GM04503 (cell line): ENCODE measurements around the gene ITIH1.
"Not testable (repeated sequence)": the region's sequence is repeated elsewhere in the genome, so short reads cannot be mapped to it uniquely, and the experiment has no call there.

Experiments used
- DNase-seq: peaks from one replicate; pipeline ENCODE4 v3.0.0-alpha.2; 2012; ENCODE audit warnings: low read depth

ITIH1 gene, protein sequence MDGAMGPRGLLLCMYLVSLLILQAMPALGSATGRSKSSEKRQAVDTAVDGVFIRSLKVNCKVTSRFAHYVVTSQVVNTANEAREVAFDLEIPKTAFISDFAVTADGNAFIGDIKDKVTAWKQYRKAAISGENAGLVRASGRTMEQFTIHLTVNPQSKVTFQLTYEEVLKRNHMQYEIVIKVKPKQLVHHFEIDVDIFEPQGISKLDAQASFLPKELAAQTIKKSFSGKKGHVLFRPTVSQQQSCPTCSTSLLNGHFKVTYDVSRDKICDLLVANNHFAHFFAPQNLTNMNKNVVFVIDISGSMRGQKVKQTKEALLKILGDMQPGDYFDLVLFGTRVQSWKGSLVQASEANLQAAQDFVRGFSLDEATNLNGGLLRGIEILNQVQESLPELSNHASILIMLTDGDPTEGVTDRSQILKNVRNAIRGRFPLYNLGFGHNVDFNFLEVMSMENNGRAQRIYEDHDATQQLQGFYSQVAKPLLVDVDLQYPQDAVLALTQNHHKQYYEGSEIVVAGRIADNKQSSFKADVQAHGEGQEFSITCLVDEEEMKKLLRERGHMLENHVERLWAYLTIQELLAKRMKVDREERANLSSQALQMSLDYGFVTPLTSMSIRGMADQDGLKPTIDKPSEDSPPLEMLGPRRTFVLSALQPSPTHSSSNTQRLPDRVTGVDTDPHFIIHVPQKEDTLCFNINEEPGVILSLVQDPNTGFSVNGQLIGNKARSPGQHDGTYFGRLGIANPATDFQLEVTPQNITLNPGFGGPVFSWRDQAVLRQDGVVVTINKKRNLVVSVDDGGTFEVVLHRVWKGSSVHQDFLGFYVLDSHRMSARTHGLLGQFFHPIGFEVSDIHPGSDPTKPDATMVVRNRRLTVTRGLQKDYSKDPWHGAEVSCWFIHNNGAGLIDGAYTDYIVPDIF

DNA sequence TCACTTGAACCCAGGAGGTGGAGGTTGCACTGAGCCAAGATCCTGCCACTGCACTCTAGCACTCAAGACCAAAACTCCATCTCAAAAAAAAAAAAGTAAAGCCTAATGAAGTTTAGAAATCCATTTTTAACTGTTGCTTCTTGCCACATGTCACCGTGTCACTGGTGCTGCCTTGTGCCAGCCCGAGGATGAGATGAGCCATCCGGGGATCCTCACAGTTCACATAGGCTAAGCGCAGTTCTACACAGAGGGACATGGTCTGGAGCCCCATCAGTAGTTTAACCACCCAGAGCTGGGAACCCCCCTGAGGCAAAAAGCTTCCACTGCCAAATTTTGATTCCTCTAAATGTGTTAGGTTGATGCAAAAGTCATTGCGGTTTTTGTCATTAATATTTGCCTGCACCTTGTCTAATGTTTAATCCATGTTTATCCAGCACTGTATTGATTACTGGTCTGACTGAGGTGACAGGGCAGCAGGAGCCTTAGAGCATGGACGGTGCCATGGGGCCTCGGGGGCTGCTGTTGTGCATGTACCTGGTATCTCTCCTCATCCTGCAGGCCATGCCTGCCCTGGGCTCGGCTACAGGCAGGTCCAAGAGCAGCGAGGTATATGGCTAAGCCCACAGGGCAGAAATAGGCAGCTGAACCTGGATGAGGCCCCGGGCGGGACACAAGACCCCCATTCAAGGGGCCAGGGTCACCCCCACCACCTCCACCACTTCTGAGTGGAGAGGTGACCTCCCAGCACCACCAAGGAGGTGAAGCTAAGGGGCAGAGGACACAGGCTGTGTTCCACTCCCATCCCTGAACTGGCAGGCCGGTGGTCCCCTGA lies at the start of gene ITIH1:
ITIH1 (plus strand) TSS at position 473 of the 832 bp plus-strand sequence; CDS start at position 490, 17 bp downstream.
- no peak for DNase-seq

DNA sequence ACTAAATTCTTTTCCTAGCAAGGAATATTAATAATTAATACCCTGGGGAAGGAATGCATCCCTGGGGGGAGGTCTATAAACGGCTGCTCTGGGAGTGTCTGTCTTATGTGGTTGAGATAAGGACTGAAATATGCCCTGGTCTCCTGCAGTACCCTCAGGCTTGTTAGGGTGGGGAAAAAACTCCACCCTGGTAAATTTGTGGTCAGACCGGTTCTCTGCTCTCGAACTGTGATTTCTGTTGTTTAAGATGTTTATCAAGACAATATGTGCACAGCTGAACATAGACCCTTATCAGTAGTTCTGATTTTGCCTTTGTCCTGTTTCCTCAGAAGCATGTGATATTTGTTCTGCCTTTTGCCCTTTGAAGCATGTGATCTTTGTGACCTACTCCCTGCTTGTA lies 48.6 kb upstream of the ITIH1 start:
- DNase-seq, result not testable (repeated sequence)

DNA sequence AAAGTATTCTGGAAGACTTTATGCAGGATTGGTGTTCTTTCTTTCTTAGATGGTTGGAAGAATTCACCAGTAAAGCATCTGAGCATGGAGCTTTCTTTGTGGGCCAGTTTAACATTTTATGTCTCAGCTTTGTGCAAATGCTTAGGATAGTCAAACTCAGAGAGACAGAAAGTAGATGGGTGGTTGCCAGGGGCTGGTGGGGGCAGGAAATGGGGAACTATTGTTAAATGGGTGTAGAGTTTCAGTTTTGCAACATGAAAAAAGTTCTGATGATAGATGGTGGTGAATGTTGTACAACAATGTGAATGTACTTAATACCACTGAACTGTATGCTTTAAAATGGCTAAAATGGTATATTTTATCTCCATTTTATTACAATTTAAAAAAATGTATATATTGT lies 46.7 kb upstream of the ITIH1 start:
- no peak for DNase-seq

DNA sequence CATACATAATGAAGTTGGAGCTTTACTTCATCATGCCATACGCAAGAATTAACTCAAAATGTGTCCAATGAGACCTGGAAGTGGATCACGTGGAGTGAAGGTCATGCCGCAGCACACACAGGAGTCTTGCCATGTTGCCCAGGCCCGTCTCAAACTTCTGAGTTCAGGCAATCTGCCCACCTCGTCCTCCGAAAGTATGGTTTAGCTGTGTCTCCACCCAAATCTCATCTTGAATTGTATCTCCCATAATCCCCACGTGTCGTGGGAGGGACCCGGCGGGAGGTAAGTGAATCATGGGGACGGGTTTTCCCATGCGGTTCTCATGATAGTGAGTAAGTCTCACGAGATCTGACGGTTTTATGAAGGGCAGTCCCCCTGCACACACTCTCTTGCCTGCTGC lies 45.8 kb upstream of the ITIH1 start:
- DNase-seq, result no peak

DNA sequence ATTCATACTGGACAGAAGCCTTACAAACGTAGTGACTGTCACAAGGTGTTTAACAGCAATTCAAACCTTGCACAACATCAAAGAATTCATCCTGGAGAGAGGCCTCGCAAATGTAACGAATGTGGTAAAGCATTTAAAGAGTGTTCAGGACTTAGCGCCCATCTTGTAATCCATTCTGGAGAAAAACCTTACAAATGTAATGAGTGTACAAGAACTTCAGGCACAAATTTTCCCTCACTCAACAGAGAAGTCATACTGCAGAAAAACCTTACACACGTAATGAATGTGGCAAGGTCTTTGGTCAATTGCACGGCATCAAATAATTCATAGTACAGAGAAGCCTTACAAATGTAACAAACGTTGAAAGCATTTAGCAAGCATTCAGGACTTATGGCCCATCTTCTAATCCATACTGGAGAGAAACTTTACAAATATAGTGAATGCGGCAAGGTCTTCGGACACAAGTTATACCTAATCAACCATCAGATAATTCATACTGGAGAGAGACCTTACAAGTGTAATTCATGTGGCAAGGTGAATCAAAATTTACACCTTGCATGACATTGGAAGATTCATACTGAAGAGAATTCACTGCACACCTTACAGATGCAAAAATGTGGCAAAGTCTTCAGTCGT lies 44.0 kb upstream of the ITIH1 start:
- no peak for DNase-seq

DNA sequence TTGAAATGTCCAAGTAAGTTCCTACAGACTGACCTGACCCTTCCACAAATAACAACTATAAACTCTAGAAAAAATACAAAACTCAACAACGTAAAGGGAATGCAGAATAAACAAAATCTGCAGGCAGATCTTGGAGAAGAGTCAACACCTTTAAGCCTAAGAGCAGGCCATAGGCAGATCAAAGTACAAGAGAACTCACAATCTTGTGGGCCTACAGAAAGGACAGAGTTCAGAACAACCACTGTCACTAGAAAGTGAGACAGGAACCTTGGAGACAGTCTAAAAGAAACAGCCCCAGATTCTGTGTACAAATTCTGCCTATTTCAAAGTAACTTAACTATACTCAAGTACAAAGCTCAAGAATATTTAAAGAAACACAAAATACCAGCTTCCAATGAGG lies 37.7 kb upstream of the ITIH1 start:
- DNase-seq, result no peak

DNA sequence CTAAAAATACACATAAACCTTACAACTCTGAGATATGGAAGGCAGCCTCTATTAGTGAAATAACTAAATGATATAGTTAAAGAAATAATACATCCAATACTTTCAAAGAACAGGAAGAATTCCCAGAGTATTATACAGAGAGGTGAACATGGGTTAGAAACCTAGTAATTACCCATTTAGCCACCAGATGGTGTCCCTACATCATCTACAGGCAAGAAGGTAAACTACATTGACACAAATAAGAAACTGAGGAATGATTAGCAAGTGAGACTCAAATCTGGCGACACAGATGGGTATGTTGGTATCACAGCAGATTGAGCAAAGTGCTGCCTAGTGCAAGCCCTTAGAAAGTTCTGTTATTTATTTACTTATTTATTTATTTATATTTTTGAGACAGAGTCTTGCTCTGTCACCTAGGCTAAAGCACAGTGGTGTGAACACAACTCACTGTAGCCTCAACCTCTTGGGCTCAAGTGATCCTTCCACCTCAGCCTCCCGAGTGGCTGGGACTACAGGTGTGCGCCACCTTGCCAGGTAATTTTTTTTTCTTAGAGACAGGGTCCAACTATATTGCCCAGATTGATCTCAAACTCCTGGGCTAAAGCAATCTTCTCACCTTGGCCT lies 34.9 kb upstream of the ITIH1 start:
- DNase-seq, result no peak

DNA sequence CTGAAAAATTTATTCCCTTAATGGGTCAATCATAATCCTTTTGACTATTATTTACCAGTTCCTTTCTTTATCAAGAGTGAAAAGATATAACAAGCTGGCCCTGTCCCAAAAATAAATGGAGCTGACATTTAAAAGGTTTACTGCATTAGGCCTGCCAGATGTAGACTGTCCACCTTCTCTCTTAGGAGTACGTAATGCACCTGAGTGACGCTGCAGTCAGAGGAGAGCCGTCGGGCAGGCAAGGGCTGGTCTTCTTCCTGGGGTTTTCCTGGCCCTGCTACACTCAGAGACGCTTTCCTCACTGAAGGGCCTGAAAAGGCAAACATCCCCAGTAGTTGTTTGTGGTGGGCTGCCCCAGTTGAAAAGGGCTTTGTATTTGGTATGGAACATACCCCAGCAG lies 34.2 kb upstream of the ITIH1 start:
- no peak for DNase-seq

DNA sequence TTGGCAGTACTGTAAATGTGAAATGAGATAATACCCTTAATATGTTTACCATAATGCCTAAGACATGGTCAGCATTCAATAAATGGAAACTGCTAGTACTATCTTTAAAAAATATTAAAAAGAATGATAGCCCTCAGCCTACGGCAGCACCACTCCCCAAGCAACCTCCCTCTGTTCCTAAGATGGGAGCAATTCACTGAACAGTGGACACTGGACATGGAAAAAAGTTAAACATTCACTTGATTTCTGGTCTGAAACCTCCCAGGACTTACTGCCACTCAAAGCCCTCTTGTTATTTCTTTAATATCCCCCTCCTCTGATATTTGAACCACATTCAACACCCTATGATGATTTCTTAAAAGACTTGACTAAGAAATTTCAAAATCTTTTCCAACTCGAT lies 33.7 kb upstream of the ITIH1 start:
- DNase-seq, result no peak

DNA sequence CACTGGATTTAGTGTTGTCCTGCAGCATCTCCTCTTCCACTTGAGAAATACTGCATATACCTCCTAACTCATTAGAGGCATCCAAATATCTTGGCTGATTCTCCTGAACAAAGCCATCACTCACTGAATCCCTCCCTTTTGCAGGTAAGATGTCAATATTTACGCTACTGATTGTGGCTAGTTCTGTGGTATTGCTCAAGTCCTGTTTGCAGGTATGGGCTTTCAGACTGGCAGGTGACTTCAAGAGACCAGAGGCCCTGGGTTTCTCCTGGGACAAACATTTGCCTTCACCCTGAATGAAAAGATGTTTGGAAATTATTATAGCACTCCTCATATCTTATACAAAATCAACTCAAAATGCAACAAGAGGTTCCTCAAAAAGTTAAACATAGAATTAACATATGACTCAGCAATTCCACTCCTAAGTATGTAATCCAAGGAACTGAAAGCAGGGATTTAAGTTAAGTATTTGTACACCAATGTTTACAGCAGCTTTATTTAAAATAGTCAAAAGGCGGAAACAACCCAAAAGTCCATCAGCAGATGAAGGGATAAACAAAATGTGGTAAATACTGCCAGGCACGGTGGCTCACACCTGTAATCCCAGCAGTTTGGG lies 25.2 kb upstream of the ITIH1 start:
- no peak for DNase-seq

DNA sequence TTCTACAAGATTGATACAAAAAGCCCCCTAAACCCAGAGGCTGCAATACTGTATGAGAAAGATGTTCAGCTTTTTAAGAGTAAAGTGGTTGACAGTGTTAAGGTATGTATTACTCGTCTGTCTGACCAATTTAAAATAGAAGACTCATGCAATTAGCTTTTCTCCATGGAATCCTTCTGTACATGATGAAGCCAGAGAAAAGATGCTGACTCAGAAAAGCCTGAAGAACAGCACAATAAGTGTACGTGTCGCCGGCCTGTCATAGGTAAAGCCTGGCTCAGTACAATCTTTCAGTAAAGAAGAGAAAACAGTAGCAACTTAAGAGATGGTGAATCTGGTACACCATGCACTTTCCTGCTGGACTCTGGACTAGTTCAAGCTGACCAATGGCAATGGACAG lies 23.0 kb upstream of the ITIH1 start:
- DNase-seq, result no peak

DNA sequence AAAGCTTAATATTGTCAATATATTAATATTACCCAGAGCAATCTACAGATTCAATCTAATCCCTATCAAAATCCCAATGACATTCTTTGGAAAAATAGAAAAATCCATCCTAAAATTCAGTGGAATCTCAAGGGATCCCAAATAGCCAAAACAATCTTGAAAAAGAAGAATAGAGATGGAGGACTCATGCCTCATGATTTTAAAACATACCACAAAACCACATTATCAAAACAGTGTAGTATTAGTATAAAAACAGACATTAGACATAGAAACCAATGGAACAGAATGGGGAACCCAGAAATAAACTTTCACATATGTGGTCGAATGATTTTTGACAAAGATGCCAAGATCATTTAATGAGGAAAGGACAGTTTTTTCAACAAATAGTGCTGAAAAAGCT lies 21.3 kb upstream of the ITIH1 start:
- DNase-seq, result no peak

DNA sequence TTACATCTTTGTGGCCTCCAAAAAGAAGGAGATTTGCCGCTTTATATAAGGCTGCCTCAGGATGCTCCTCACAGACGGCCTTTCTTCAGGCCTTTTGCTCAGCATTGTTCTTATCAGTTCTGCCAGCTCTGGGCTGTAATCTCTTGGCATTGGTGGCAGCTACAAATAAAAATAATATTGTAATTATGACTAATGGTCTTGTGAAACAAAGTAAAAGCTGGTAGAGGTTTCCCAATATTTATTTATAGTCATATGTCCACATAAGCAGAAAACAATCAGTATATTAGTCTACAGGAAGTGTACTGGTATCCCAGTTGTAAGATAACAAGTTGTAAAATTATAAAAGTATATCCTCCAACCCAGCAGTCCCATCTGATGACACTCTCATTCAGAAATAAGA lies 13.9 kb upstream of the ITIH1 start:
- no peak for DNase-seq

DNA sequence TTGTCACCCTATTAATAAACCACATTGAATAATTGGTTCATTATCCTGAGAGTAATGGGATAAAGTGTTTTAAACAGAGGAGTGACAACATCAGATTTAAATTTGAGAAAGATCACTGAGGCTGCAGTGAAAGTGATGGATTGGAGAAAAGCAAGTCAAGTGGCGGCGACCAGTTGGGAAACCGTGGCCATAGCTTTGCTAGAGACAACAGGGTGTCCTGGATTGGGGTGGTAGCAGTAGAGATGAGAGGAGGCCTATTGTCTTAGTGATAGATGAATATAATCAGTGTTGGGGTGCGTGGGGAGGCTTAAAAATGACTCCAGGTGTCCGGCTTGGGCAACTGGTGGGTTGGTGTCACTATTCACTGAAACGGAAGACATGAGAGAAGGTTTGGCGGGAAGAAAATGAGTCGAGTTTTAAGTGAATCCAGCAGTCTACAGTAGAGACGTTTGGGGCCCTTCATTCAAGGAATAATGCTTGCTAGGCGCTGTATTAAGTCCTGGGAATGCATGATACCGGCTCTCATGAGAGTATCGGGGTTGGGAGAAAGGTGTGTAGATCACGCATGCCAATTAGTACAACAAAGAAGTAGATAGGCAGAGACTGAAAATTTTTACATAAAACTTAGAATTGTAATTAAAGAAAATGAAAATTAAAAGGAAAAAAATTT lies 7.5 kb upstream of the ITIH1 start:
- DNase-seq, result no peak

DNA sequence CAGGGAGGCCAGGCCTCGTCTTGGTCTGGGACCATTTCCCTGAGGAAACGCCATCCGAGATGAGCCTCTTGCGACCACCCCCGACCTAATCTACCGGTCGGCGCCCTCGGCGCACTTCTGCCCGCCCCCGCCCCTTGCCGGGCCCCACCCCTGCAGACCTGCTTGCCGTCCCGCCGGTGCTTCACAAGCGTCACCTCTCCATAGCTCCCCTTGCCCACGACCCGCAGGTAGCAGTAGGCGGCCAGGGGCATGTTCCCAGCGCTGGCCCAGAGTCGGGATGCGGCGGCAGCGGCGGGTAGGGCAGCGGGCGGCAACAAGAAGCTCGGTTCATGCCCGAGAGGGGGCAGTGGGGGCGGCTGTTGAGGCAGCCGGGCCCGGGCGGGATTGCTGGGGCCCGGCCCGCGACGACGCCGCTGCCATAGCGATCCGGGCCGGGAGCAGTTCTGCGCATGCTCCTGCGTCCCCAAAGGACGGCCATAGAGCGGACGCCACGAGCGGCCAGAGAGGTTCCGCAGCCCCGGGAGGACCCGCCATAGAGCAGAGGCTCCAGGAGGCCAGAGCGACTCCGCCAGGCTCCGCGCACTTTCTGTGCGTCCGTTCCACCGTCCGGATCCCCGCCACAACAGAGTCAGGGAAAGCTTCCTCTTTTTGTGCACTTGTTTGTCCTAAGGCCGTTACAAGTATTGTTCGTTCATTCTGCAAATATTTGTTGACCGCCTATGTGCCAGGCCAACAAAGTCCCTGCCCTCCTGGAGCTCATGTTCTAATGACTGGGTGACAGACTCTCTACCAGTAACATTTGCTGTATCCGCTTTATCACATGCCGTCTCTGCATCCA lies 6.7 kb upstream of the ITIH1 start, which contains the start of gene NEK4:
NEK4 (minus strand) TSS at position 445 of the 838 bp plus-strand sequence; CDS start at position 251, 194 bp downstream.
- DNase-seq, result peak; percentile 49

DNA sequence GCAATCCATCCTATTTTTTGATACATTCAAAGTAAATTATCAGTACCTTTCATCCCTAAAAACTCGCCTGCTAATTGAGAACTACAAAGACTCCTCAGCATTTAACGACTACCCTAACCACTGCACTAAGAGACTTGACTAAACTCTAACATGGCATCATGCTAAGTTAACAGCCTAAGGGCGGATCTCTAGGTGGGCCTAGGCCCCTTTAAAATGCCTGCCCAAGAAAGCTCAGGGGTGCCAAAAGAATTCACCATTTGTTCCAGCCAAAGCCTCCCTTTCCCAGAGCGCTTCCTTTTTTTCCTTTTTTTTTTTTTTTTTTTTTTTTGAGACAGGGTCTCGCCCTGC lies 6.1 kb upstream of the ITIH1 start:
- no peak for DNase-seq

DNA sequence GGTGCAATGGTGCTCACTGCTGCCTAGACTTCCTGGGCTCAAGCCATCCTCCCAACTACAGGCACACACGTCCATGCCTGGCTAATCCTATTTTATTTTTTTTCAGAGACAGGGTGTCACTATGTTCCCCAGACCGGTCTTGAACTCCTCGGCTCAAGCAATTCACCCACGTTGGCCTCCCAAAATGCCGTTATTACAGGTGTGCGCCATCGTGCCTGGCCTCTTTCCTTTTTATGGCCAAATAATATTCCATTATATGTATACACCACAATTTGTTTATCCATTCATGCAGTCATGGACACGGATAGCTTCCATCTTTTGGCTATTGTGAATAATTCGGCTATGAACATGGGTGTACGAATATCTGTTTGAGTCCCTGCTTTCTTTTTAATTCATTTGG lies 5.7 kb upstream of the ITIH1 start:
- no peak for DNase-seq

DNA sequence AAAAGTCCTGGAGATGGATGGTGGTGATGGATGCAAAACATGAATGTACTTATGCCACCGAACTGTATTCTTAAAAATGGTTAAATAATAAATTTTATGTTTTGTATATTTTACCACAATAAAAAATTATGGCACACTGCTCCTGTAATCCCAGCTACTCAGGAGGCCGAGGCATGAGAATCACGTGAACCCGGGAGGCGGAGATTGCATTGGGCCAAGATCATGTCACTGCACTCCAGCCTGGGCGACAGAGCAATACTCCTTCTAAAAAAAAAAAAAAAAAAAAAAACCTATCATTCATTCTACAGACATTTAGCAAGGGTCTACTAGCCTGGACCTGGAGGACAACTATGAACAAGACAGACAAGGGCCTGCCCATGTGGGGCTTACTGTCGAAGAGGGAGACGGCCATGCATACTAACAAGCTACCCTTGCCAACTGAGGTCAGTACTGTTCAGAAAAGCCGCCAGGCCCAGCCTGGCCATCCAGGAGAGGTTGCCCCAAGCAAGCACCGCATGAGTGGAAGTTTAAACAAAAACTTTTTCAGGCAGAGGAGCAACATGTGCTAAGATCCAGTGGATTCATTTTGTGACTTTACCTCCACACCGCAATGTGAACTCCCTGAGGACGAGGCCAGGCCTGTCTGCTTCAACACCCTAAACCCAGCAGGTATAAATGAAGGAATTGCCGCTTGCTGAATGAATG lies 3.9 kb upstream of the ITIH1 start:
- no peak for DNase-seq
